Left ventricle myocardium inferior (tissue), 1 donor: ENCODE results near the gene MEF2A. TPM values are rescaled to one million over a fixed set of nuclear protein-coding genes. Genes with fewer than 3 reads are reported as not detected.
"Not testable (repeated sequence)": the region's sequence is repeated elsewhere in the genome, so short reads cannot be mapped to it uniquely, and the experiment has no call there.

Source experiments
- DNase-seq: peaks from one replicate; pipeline ENCODE4 v3.0.0-alpha.2; 2020
- H3K27ac ChIP-seq: fragments of 200-600 bp; replicated peaks from 2 replicates; pipeline ENCODE4 v1.8.0; 2021
- H3K27me3 ChIP-seq: fragments of 200-600 bp; 2 replicates; pipeline ENCODE4 v1.8.0; 2021; ENCODE audit warnings: low read depth
- H3K36me3 ChIP-seq: fragments of 200-600 bp; 2 replicates; pipeline ENCODE4 v1.8.0; 2021
- H3K4me1 ChIP-seq: fragments of 200-600 bp; 2 replicates; pipeline ENCODE4 v1.8.0; 2021
- H3K4me3 ChIP-seq: fragments of 200-600 bp; 2 replicates; pipeline ENCODE4 v1.8.0; 2021; ENCODE audit warnings: mild to moderate bottlenecking, moderate library complexity
- H3K9me3 ChIP-seq: fragments of 200-600 bp; replicated peaks from 2 replicates; pipeline ENCODE4 v1.8.0; 2021
- intact Hi-C: fragments of 100-400 bp; cut with micrococcal nuclease; formaldehyde crosslinking; loops from one replicate; pipeline ENCODE4 v1.11.0; 2022
- total RNA-seq: library from RNA; stranded (reverse); fragmentation: NEBNext Ultra II Directional; extraction: Animal tissue kit (Norgen Biotek cat#: 25700); gene quantifications from one replicate; pipeline ENCODE4 v1.2.1, GENCODE V29; 2021
- TF ChIP-seq, protein P1 (sequence below): fragments of 200-600 bp; IDR thresholded peaks from 2 replicates; pipeline ENCODE4 v1.8.0; 2021; ENCODE audit warnings: antibody characterized with exemption, mild to moderate bottlenecking, borderline replicate concordance
- donor health status: DM: no; HTN: yes; CAD: no; lungs with severe emphysema.

MEF2A gene
- total RNA-seq, 1 donor from 2014 or later = 152 TPM

DNA sequence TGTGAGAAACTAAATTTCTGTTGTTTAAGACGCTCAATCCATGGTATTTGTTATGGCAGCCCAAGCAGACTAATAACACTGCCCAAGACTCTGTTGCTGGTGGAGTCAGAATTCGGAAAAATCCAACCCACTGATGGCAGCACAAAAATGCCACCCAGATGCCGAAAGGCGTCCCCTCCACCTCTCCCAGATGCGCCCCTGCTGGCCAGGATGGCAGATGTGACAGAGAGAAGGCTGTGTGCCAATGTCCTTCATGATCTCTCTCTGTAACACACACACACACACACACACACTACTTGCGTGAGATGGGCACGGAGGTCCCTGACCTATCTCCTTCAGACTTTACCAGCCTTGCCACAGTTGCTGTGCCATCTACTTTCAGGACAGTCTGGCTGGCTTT is 178.4 kb downstream of the MEF2A start:
- TF ChIP-seq, protein P1, sequence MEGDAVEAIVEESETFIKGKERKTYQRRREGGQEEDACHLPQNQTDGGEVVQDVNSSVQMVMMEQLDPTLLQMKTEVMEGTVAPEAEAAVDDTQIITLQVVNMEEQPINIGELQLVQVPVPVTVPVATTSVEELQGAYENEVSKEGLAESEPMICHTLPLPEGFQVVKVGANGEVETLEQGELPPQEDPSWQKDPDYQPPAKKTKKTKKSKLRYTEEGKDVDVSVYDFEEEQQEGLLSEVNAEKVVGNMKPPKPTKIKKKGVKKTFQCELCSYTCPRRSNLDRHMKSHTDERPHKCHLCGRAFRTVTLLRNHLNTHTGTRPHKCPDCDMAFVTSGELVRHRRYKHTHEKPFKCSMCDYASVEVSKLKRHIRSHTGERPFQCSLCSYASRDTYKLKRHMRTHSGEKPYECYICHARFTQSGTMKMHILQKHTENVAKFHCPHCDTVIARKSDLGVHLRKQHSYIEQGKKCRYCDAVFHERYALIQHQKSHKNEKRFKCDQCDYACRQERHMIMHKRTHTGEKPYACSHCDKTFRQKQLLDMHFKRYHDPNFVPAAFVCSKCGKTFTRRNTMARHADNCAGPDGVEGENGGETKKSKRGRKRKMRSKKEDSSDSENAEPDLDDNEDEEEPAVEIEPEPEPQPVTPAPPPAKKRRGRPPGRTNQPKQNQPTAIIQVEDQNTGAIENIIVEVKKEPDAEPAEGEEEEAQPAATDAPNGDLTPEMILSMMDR = no peak
- DNase-seq = no peak
- no peak overlapping the region for H3K4me3 ChIP-seq
- no peaks in the 10 kb centered on the region for H3K9me3 ChIP-seq
- H3K4me1 ChIP-seq = peaks cover 2% of the 10 kb centered on the region
- no peaks in the 10 kb centered on the region for H3K36me3 ChIP-seq
- no peaks in the 10 kb centered on the region for H3K27me3 ChIP-seq
- intact Hi-C loops = no loop called here
- no peak overlapping the region for H3K27ac ChIP-seq

DNA sequence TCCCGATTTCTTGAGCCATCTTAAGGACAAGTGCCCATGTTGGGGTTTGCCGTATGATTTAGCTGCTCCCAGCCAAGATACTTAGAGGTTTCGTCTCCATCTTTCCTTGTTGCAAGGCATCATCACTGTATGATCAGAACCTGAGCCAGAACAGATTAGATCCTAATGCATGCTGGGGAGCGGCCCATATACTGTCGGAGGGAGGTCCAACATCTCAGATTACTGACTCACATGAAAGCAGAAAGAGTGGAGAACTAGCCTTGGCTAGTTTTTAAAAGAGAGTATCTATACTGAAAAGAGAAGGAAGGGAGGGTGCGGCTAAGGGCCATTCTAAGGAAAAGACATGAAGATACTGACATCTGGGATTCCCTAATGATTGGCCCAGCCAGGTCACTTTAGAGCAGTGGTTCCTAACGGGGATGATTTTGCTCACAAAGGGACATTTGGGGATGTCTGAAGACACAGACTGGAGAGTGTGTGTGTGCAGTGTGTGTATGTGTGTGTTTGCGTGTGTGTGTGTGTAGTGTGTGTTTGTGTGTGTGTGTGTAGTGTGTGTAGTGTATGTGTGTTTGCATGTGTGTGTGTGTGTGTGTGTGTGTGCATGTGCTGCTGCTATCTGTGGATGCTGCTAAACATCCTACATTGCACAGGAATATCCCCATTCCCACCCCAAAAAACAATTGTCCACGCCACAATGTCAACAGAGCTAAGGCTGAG is 179.7 kb downstream of the MEF2A start:
- no peaks in the 10 kb centered on the region for H3K36me3 ChIP-seq
- no peak overlapping the region for H3K4me3 ChIP-seq
- no peaks in the 10 kb centered on the region for H3K27me3 ChIP-seq
- no peak overlapping the region for H3K27ac ChIP-seq
- no peak for DNase-seq
- intact Hi-C loops = no loop called here
- TF ChIP-seq, protein P1 = no peak
- H3K9me3 ChIP-seq = no peaks in the 10 kb centered on the region
- peaks cover 4% of the 10 kb centered on the region for H3K4me1 ChIP-seq

DNA sequence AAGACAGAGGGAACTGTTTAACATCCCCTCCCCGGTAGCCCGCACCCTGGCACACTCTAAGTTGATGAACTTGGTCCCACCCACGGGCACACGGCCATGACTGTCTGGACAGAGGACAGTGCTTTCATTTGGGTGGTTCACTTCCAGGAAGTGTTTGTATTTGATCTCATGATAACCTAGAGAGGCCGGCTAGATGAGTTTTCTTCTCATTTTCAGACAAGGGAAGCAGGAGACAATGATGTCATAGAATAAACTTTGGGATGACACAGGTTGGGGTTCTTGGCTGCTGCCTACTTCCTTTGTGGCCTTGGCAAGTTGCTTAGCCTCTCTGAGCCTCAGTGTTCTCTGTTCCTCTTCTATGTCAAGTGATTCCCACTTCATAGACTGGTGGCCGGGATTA is 183.6 kb downstream of the MEF2A start:
- peaks cover 4% of the 10 kb centered on the region for H3K4me1 ChIP-seq
- no peaks in the 10 kb centered on the region for H3K9me3 ChIP-seq
- DNase-seq = no peak
- TF ChIP-seq, protein P1 = no peak
- H3K36me3 ChIP-seq = no peaks in the 10 kb centered on the region
- H3K27ac ChIP-seq = peak overlapping the region; percentile 48
- intact Hi-C loops = no loop called here
- no peak overlapping the region for H3K4me3 ChIP-seq
- H3K27me3 ChIP-seq = no peaks in the 10 kb centered on the region

DNA sequence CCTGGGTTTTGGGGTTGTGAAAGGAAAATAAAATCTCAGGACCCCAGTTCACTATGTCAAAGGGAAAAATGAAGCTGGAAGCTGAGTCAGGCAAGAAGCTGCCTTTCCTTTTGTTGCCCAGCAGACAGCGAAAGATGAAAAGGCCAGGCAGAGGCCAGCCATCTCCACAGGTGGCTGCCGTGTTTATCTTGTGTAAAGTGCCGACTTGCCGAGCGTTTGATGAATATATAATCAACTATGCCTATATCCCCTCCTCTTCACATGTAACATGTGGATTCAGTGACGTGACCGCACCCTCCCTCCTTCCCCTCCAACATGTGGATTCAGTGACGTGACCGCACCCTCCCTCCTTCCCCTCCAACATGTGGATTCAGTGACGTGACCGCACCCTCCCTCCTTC is 184.5 kb downstream of the MEF2A start:
- intact Hi-C loops = loop anchor here (10.0 kb wide), 1 partner anchor 466 kb away; no protein-coding TSS in a partner anchor
- not testable (repeated sequence) for H3K27ac ChIP-seq

DNA sequence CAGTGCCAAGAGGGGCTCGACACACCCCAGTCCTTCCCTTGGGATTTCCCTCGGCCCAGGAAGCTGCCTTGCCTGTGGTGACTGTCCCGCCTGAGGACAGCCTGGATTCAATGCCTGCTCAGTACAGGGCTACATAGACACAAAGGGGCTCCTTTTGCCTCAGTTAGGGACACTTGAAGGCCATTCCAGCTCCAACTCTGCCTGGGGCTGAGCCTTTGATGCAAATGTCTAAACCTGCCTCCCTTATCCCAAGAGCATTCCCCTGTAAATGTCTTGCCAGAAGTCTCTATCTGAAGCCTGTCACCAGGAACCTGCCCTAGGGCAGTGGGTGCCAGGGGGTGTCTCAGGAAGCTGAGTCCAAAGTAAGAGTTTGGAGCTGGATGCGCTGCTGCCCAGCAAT is 186.8 kb downstream of the MEF2A start:
- Histone ChIP-seq H3K36me3 (no peaks in the 10 kb centered on the region), H3K9me3 (no peaks in the 10 kb centered on the region), H3K4me1 (peaks cover 4% of the 10 kb centered on the region), H3K27ac (no peak overlapping the region), H3K27me3 (no peaks in the 10 kb centered on the region), H3K4me3 (no peak overlapping the region)
- DNase-seq = no peak
- intact Hi-C loops = loop anchor here (10.0 kb wide), 1 partner anchor 468 kb away; no protein-coding TSS in a partner anchor
- TF ChIP-seq, protein P1 = no peak

More for the DNA sequence above, 184.5 kb downstream of the MEF2A start:
- H3K27me3 ChIP-seq, H3K4me1 ChIP-seq, H3K4me3 ChIP-seq, DNase-seq, H3K36me3 ChIP-seq, H3K9me3 ChIP-seq: not testable (repeated sequence)

DNA sequence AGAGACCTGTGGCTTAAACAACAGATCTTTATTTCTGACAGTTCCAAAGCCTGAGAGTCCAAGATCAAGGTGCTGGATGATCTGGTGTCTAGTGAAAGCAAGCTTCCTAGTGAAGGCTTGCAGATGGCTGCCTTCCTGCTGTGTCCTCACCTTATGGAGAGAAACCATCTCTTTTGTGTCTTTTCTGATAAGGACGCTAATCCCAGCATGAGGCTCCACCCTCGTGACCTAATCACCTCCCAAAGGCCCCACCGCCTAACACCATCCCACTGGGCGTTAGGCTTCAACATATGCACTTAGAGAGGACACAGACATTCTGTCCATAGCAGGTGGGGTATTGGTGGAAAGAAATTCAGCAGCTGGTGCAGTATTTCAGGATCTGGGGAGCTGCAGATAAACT is 187.3 kb downstream of the MEF2A start:
- Histone ChIP-seq H3K4me3 (no peak overlapping the region), H3K27me3 (no peaks in the 10 kb centered on the region), H3K9me3 (no peaks in the 10 kb centered on the region), H3K4me1 (peaks cover 4% of the 10 kb centered on the region), H3K36me3 (no peaks in the 10 kb centered on the region), H3K27ac (no peak overlapping the region)
- TF ChIP-seq, protein P1 = no peak
- no peak for DNase-seq
- intact Hi-C loops = loop anchor here (10.0 kb wide), 1 partner anchor 468 kb away; no protein-coding TSS in a partner anchor
